ENCODE data around the gene MBLAC1. TPM values are rescaled to one million over a fixed set of nuclear protein-coding genes. Genes with fewer than 3 reads are reported as not detected.

The MBLAC1 gene
- total and polyA plus RNA-seq, 9 of the 15 experiments (the other 6 are each of a cell fraction or from before 2014, with no cell fraction given), result 0.03 to 3.1 (median 0.52) TPM

DNA sequence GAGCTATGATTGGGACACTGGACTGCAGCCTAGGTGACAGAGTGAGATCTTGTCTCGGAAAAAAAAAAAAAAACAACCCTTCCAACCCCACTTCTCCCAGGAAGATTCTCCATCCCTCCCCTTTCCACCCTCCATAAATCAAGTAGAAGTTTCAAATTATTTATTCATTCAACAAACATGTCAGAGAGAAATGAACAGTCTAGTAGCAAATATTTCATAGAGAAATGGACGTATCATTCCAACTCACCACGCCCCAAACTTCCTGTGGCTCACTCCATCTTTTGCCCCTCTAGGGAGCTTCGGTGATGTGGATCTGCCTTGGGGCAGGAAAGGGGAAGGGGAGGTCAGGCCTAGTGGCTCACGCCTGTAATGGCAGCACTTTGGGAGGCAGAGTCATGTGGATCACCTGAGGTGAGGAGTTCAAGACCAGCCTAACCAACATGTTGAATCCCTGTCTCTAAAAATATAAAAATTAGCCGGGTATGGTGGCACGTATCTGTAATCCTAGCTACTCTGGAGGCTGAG lies 32.4 kb downstream of the MBLAC1 start (continued):
- peak; percentile 62 for TF ChIP-seq TBP (optimal IDR thresholded peaks at IDR 0.05; ENCODE audit: low read depth, low read length)
- TF ChIP-seq KLF16 (IDR thresholded peaks at IDR 0.05), result no peak
- TF ChIP-seq CC2D1A (IDR thresholded peaks at IDR 0.05), result 0 out of 2 replicates have a peak, but pooled peaks have one; percentile 7
- TF ChIP-seq, protein P1, sequence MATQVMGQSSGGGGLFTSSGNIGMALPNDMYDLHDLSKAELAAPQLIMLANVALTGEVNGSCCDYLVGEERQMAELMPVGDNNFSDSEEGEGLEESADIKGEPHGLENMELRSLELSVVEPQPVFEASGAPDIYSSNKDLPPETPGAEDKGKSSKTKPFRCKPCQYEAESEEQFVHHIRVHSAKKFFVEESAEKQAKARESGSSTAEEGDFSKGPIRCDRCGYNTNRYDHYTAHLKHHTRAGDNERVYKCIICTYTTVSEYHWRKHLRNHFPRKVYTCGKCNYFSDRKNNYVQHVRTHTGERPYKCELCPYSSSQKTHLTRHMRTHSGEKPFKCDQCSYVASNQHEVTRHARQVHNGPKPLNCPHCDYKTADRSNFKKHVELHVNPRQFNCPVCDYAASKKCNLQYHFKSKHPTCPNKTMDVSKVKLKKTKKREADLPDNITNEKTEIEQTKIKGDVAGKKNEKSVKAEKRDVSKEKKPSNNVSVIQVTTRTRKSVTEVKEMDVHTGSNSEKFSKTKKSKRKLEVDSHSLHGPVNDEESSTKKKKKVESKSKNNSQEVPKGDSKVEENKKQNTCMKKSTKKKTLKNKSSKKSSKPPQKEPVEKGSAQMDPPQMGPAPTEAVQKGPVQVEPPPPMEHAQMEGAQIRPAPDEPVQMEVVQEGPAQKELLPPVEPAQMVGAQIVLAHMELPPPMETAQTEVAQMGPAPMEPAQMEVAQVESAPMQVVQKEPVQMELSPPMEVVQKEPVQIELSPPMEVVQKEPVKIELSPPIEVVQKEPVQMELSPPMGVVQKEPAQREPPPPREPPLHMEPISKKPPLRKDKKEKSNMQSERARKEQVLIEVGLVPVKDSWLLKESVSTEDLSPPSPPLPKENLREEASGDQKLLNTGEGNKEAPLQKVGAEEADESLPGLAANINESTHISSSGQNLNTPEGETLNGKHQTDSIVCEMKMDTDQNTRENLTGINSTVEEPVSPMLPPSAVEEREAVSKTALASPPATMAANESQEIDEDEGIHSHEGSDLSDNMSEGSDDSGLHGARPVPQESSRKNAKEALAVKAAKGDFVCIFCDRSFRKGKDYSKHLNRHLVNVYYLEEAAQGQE (IDR thresholded peaks at IDR 0.05; ENCODE audit: borderline replicate concordance), result no peak
- TF ChIP-seq, protein P1 (CRISPR knock-in tag; IDR thresholded peaks at IDR 0.05; ENCODE audit: low read depth), result no peak
- TF ChIP-seq RUNX1 (IDR thresholded peaks at IDR 0.05; ENCODE audit: low read depth), result no peak
- no peak for TF ChIP-seq SMARCB1 (IDR thresholded peaks at IDR 0.05; ENCODE audit: insufficient read length, low read depth)
- peak; percentile 22; the same call in 1 of the 2 replicates for TF ChIP-seq NBN (IDR thresholded peaks at IDR 0.05; ENCODE audit: low read depth)
- TF ChIP-seq, protein P2, sequence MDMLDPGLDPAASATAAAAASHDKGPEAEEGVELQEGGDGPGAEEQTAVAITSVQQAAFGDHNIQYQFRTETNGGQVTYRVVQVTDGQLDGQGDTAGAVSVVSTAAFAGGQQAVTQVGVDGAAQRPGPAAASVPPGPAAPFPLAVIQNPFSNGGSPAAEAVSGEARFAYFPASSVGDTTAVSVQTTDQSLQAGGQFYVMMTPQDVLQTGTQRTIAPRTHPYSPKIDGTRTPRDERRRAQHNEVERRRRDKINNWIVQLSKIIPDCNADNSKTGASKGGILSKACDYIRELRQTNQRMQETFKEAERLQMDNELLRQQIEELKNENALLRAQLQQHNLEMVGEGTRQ (CRISPR knock-in tag; IDR thresholded peaks at IDR 0.05), result no peak
- TF ChIP-seq, protein P3, sequence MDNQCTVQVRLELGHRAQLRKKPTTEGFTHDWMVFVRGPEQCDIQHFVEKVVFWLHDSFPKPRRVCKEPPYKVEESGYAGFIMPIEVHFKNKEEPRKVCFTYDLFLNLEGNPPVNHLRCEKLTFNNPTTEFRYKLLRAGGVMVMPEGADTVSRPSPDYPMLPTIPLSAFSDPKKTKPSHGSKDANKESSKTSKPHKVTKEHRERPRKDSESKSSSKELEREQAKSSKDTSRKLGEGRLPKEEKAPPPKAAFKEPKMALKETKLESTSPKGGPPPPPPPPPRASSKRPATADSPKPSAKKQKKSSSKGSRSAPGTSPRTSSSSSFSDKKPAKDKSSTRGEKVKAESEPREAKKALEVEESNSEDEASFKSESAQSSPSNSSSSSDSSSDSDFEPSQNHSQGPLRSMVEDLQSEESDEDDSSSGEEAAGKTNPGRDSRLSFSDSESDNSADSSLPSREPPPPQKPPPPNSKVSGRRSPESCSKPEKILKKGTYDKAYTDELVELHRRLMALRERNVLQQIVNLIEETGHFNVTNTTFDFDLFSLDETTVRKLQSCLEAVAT (IDR thresholded peaks at IDR 0.05), result peak in 1 of 2 experiments; percentile 46; a peak in 3 of 4 replicates
- no peak for TF ChIP-seq HNRNPUL1 (IDR thresholded peaks at IDR 0.05; ENCODE audit: low read length)
- no peak for TF ChIP-seq ZBTB1 (CRISPR knock-in tag; IDR thresholded peaks at IDR 0.05; ENCODE audit: borderline replicate concordance, low read depth)
- TF ChIP-seq ARID2 (IDR thresholded peaks at IDR 0.05), result no peak
- no peak for TF ChIP-seq CBX8 (IDR thresholded peaks at IDR 0.05; ENCODE audit: borderline replicate concordance, extremely low read depth, low read depth, low read length, poor library complexity, severe bottlenecking)
- TF ChIP-seq, protein P4, sequence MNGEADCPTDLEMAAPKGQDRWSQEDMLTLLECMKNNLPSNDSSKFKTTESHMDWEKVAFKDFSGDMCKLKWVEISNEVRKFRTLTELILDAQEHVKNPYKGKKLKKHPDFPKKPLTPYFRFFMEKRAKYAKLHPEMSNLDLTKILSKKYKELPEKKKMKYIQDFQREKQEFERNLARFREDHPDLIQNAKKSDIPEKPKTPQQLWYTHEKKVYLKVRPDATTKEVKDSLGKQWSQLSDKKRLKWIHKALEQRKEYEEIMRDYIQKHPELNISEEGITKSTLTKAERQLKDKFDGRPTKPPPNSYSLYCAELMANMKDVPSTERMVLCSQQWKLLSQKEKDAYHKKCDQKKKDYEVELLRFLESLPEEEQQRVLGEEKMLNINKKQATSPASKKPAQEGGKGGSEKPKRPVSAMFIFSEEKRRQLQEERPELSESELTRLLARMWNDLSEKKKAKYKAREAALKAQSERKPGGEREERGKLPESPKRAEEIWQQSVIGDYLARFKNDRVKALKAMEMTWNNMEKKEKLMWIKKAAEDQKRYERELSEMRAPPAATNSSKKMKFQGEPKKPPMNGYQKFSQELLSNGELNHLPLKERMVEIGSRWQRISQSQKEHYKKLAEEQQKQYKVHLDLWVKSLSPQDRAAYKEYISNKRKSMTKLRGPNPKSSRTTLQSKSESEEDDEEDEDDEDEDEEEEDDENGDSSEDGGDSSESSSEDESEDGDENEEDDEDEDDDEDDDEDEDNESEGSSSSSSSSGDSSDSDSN (IDR thresholded peaks at IDR 0.05; ENCODE audit: borderline replicate concordance in 1 of 2, low read depth in 2 of 2, low read length in 2 of 2), result no peak
- TF ChIP-seq ELF2 (CRISPR knock-in tag; IDR thresholded peaks at IDR 0.05), result no peak
